Adipocyte (in vitro differentiated cells): ENCODE measurements around the gene SLC35A2.

ENCODE experiments used
- DNase-seq: peaks from one replicate; pipeline ENCODE4 v3.0.0-alpha.2; 2015; ENCODE audit warnings: low read depth
- H3K27me3 ChIP-seq: replicated peaks from 2 replicates; pipeline ENCODE4 v1.7.0; 2013; ENCODE audit warnings: mild to moderate bottlenecking, low read length, moderate library complexity; ENCODE audit not compliant: control insufficient read depth, insufficient read depth
- H3K36me3 ChIP-seq: 2 replicates; pipeline ENCODE4 v1.7.0; 2013; ENCODE audit warnings: low read length, mild to moderate bottlenecking, moderate library complexity; ENCODE audit not compliant: control insufficient read depth, insufficient read depth, severe bottlenecking
- H3K4me1 ChIP-seq: 2 replicates; pipeline ENCODE4 v1.7.0; 2013; ENCODE audit warnings: mild to moderate bottlenecking, low read length, moderate library complexity; ENCODE audit not compliant: control insufficient read depth, insufficient read depth
- H3K4me3 ChIP-seq: 2 replicates; pipeline ENCODE4 v1.7.0; 2013; ENCODE audit warnings: mild to moderate bottlenecking, low read length, moderate library complexity
- H3K9ac ChIP-seq: 2 replicates; pipeline ENCODE4 v1.7.0; 2013; ENCODE audit warnings: mild to moderate bottlenecking, low read length, moderate library complexity
- H3K9me3 ChIP-seq: 2 replicates; pipeline ENCODE4 v1.7.0; 2013; ENCODE audit warnings: mild to moderate bottlenecking, low read length, moderate library complexity; ENCODE audit not compliant: control insufficient read depth

Gene SLC35A2

GRCh38 chrX:48923771-48924170 is 12.3 kb upstream of the SLC35A2 start:
- peaks cover 38% of the 10 kb centered on the region for H3K36me3 ChIP-seq
- H3K9me3 ChIP-seq, result no peaks in the 10 kb centered on the region
- DNase-seq, result no peak
- H3K4me3 ChIP-seq, result no peak overlapping the region
- peaks cover 3% of the 10 kb centered on the region for H3K27me3 ChIP-seq
- peaks cover 13% of the 10 kb centered on the region for H3K4me1 ChIP-seq
- no peak overlapping the region for H3K9ac ChIP-seq

GRCh38 chrX:48920718-48921104 is 9.3 kb upstream of the SLC35A2 start:
- H3K9me3 ChIP-seq, result no peaks in the 10 kb centered on the region
- peaks cover 16% of the 10 kb centered on the region for H3K4me1 ChIP-seq
- no peak overlapping the region for H3K9ac ChIP-seq
- DNase-seq, result no peak
- H3K4me3 ChIP-seq, result no peak overlapping the region
- H3K27me3 ChIP-seq, result no peaks in the 10 kb centered on the region
- H3K36me3 ChIP-seq, result peaks cover 31% of the 10 kb centered on the region

- peaks cover 25% of the 10 kb centered on the region for H3K36me3 ChIP-seq
- DNase-seq, result no peak
- no peak overlapping the region for H3K9ac ChIP-seq
- H3K4me1 ChIP-seq, result peaks cover 16% of the 10 kb centered on the region
- H3K4me3 ChIP-seq, result no peak overlapping the region
- H3K9me3 ChIP-seq, result no peaks in the 10 kb centered on the region
- no peaks in the 10 kb centered on the region for H3K27me3 ChIP-seq
These were observed 8.7 kb upstream of the SLC35A2 start for GRCh38 chrX:48919947-48920717.

- no peak for DNase-seq
- Histone ChIP-seq H3K4me3 (peak overlapping the region; percentile 67), H3K9me3 (no peaks in the 10 kb centered on the region), H3K36me3 (peaks cover 23% of the 10 kb centered on the region), H3K27me3 (no peaks in the 10 kb centered on the region), H3K9ac (peak overlapping the region; percentile 19), H3K4me1 (peaks cover 16% of the 10 kb centered on the region)
These were observed 8.0 kb upstream of the SLC35A2 start for GRCh38 chrX:48919360-48919841.

GRCh38 chrX:48918643-48919340 is 7.3 kb upstream of the SLC35A2 start, which contains the start of gene PIM2:
Gene PIM2, minus strand, starts transcription at chrX:48919024. Its CDS starts 190 bp downstream, at chrX:48918834.
- Histone ChIP-seq H3K27me3 (no peaks in the 10 kb centered on the region), H3K9ac (peak within 1 kb of the TSS; percentile 60), H3K4me3 (peak within 1 kb of the TSS; percentile 67), H3K4me1 (peaks cover 16% of the 10 kb centered on the region), H3K9me3 (no peaks in the 10 kb centered on the region), H3K36me3 (peaks cover 18% of the 10 kb centered on the region)
- peak; percentile 81 for DNase-seq

GRCh38 chrX:48918301-48918642 is 6.8 kb upstream of the SLC35A2 start:
- Histone ChIP-seq H3K9me3 (no peaks in the 10 kb centered on the region), H3K9ac (peak overlapping the region; percentile 60), H3K4me1 (peaks cover 16% of the 10 kb centered on the region), H3K4me3 (peak overlapping the region; percentile 67), H3K27me3 (no peaks in the 10 kb centered on the region), H3K36me3 (peaks cover 13% of the 10 kb centered on the region)
- DNase-seq, result no peak

GRCh38 chrX:48917139-48918001 is 5.9 kb upstream of the SLC35A2 start:
- H3K9me3 ChIP-seq, result no peaks in the 10 kb centered on the region
- DNase-seq, result peak; percentile 90
- H3K4me3 ChIP-seq, result no peak overlapping the region
- peaks cover 16% of the 10 kb centered on the region for H3K4me1 ChIP-seq
- no peak overlapping the region for H3K9ac ChIP-seq
- H3K27me3 ChIP-seq, result no peaks in the 10 kb centered on the region
- H3K36me3 ChIP-seq, result peaks cover 4% of the 10 kb centered on the region

GRCh38 chrX:48914593-48915493 is 3.4 kb upstream of the SLC35A2 start:
- no peak for DNase-seq
- Histone ChIP-seq H3K36me3 (no peaks in the 10 kb centered on the region), H3K27me3 (no peaks in the 10 kb centered on the region), H3K4me3 (no peak overlapping the region), H3K4me1 (peaks cover 10% of the 10 kb centered on the region), H3K9me3 (no peaks in the 10 kb centered on the region), H3K9ac (no peak overlapping the region)

- Histone ChIP-seq H3K4me3 (no peak overlapping the region), H3K9me3 (no peaks in the 10 kb centered on the region), H3K4me1 (peaks cover 4% of the 10 kb centered on the region), H3K27me3 (no peaks in the 10 kb centered on the region), H3K36me3 (no peaks in the 10 kb centered on the region), H3K9ac (no peak overlapping the region)
- DNase-seq, result no peak
These were observed 2.3 kb upstream of the SLC35A2 start for GRCh38 chrX:48913605-48914366.

GRCh38 chrX:48910926-48911411 is 477 bp downstream of the SLC35A2 start:
- DNase-seq, result peak; percentile 42
- Histone ChIP-seq H3K36me3 (peaks cover 6% of the 10 kb centered on the region), H3K9ac (peak overlapping the region; percentile 86)

More at GRCh38 chrX:48910926-48911411, 477 bp downstream of the SLC35A2 start:
- H3K4me1 ChIP-seq, result no peaks in the 10 kb centered on the region
- no peaks in the 10 kb centered on the region for H3K9me3 ChIP-seq
- peak overlapping the region; percentile 89 for H3K4me3 ChIP-seq
- H3K27me3 ChIP-seq, result no peaks in the 10 kb centered on the region
